Loucy (cell line): ENCODE measurements around the gene SLC15A1.

ENCODE experiments used
- CTCF ChIP-seq: fragments of 200-600 bp; sonication (generic); conservative IDR thresholded peaks from 2 replicates; pipeline ENCODE4 v1.5.1; 2014; ENCODE audit warnings: mild to moderate bottlenecking, antibody characterized with exemption, low read length
- EZH2phosphoT487 ChIP-seq: fragments of 200-600 bp; IDR thresholded peaks from 2 replicates; pipeline ENCODE4 v1.6.1; 2018; ENCODE audit warnings: antibody characterized with exemption, mild to moderate bottlenecking, moderate library complexity, borderline replicate concordance

- TF ChIP-seq CTCF: no peak
- TF ChIP-seq EZH2phosphoT487: no peak
These were observed 30.5 kb downstream of the SLC15A1 start for GRCh38 chr13:98721825-98722510.
